ENCODE measurements around the gene GLRX. TPM values are rescaled to one million over a fixed set of nuclear protein-coding genes. Genes with fewer than 3 reads are reported as not detected.
A peak's percentile ranks its signal among the peaks of the same experiment; 100 is the strongest.
"Not testable (repeated sequence)": the region's sequence is repeated elsewhere in the genome, so short reads cannot be mapped to it uniquely, and the experiment has no call there.

GLRX gene
- total and polyA plus RNA-seq, 8 donors: 21.8 to 98.1 (median 28.6) TPM

DNA sequence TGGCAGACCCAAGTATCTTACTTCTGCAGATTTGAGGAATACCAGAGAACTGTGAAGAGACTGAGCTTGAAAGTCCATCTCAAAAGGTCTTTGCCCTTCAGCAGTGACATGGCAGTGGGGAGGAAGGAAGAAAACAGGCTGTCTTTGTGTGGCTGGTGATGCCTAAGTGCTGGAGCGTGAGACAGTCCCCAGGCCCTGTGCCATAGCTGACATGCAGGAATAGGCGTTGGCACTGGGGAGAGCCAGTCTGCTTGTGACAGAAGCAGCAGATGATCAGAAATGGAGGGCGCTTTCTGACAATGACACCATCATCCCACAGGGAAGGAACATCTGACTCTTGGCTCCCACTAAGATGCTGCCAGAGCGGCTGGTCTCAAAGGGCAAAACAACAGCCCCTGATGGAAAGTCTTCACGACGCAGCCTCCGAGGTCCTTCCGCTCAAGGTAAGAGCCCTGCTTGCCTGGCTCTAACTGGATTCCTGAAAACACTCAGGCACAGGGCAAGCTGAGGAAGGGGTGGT, 15.5 kb upstream of the GLRX start:
- Histone ChIP-seq H3K4me3 (no peak overlapping the region), H3K4me1 (peaks cover 28 to 79% of the 10 kb centered on the region in 2 donors), H3K9me3 (no peaks in the 10 kb centered on the region), H3K27ac (no peak overlapping the region), H3K27me3 (no peaks in the 10 kb centered on the region), H3K36me3 (no peaks in the 10 kb centered on the region)
- TF ChIP-seq, protein P1, sequence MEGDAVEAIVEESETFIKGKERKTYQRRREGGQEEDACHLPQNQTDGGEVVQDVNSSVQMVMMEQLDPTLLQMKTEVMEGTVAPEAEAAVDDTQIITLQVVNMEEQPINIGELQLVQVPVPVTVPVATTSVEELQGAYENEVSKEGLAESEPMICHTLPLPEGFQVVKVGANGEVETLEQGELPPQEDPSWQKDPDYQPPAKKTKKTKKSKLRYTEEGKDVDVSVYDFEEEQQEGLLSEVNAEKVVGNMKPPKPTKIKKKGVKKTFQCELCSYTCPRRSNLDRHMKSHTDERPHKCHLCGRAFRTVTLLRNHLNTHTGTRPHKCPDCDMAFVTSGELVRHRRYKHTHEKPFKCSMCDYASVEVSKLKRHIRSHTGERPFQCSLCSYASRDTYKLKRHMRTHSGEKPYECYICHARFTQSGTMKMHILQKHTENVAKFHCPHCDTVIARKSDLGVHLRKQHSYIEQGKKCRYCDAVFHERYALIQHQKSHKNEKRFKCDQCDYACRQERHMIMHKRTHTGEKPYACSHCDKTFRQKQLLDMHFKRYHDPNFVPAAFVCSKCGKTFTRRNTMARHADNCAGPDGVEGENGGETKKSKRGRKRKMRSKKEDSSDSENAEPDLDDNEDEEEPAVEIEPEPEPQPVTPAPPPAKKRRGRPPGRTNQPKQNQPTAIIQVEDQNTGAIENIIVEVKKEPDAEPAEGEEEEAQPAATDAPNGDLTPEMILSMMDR (IDR thresholded peaks at IDR 0.05): no peak
- no peak for DNase-seq
- intact Hi-C loops (cut with DNase I): no loop called here
- ATAC-seq: no peak

DNA sequence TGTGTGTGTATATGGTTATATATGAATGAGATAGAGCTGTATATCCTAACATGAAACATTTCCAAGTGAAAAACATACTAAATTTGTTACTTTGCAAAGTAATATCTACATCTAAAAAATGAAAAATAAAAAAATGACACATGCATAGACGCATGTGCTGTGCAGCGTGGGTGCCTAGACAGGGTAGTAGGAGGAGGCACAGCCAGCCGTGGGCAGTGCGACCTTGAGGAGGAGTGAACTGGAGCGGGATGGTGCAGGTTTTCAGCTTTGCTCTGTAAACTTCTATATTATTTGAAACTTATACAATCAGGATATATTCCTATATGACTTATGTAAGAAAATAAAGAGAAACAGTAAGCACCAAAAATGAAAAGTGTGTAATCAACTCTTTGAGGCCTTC, 15.0 kb upstream of the GLRX start:
- no peak for ATAC-seq
- Histone ChIP-seq H3K4me1 (peaks cover 28 to 77% of the 10 kb centered on the region in 2 donors), H3K27ac (no peak overlapping the region)

DNA sequence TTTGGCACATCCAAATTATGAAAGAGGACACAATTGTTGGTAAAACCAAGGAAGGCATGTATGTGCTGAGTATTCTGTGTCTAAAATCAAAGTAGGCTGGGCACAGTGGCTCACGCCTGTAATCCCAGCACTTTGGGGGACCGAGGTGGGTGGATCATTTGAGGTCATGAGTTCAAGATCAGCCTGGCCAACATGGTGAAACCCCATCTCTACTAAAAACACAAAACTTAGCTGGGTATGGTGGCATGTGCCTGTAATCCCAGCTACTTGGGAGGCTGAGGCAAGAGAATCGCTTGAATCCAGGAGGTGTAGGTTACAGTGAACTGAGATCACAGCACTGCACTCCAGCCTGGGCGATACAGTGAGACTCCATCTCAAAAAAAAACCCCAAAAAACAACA, 14.4 kb upstream of the GLRX start:
- intact Hi-C loops (cut with DNase I): not testable (repeated sequence)
- peak overlapping the region in 1 of 2 donors; percentile 94 for H3K27ac ChIP-seq

More for the DNA sequence above, 15.0 kb upstream of the GLRX start:
- Histone ChIP-seq H3K27me3 (no peaks in the 10 kb centered on the region), H3K4me3 (no peak overlapping the region), H3K36me3 (no peaks in the 10 kb centered on the region), H3K9me3 (no peaks in the 10 kb centered on the region)
- TF ChIP-seq, protein P1 (IDR thresholded peaks at IDR 0.05): no peak
- intact Hi-C loops (cut with DNase I): no loop called here
- no peak for DNase-seq

DNA sequence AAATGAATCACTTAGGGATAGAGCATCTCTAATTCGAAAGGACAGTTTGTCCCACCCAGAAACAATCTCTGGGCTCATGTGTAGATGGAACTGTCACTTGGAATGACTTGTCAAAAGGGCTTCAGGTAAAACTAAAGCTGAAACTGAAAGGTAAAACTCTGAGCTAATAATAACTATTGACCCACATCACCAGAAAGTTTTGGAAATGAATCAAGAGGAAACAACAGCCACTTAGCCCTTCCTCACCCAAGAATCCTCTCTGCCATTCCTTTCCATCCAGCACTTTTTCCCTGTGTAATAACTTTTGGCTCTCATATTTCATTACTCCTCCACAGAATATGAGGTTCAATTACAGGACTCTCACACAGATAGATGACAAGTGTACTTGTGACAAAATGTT, 14.0 kb upstream of the GLRX start:
- Histone ChIP-seq H3K27me3 (no peaks in the 10 kb centered on the region), H3K4me3 (peak overlapping the region in 1 of 2 donors; percentile 52), H3K4me1 (peaks cover 19 to 68% of the 10 kb centered on the region in 2 donors), H3K9me3 (no peaks in the 10 kb centered on the region), H3K36me3 (no peaks in the 10 kb centered on the region), H3K27ac (peak overlapping the region; percentile 93 to 94)
- TF ChIP-seq, protein P1 (IDR thresholded peaks at IDR 0.05): no peak
- ATAC-seq (peak; percentile 7), DNase-seq (no peak)
- intact Hi-C loops (cut with DNase I): no loop called here

More for the DNA sequence above, 14.4 kb upstream of the GLRX start:
- not testable (repeated sequence) for H3K9me3 ChIP-seq, DNase-seq, H3K27me3 ChIP-seq, H3K36me3 ChIP-seq, H3K4me3 ChIP-seq, ATAC-seq
- peaks cover 22 to 72% of the 10 kb centered on the region in 2 donors for H3K4me1 ChIP-seq

DNA sequence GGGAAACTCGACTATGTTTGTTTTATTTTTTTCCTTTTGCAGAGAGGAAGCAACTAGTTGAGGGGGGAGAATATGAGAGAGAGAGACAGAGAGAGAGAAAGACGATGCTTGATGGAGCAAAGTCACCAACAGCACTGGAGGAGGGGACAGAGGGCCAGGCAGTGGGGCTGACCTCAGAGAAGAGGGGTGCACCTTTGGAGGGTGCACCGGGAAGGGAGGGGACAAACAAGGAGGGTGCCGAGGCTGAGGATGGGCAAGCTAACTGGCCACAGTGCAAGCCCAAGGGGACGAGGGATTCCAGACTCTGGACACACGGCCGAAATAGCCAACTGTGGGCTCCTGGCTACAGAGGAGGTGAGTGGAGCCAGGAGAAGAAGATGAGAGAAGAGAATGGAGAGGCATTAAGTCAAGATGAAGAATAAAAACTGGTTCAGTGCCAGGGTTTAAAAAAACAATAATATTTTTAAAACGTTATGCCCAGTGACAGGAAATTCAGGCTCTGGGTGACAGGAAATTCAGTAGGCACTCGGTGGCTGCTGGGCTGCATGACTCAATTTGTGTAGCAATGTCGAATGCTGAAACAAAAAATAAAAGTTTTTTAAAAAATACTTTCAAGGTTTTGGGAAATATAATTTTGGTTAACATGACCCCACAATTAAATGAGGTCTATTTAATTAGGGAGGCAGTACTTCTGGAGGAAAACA, 13.3 kb upstream of the GLRX start:
- Histone ChIP-seq H3K27me3 (no peaks in the 10 kb centered on the region), H3K9me3 (no peaks in the 10 kb centered on the region), H3K36me3 (no peaks in the 10 kb centered on the region), H3K4me3 (peak overlapping the region; percentile 46 to 52), H3K27ac (peak overlapping the region; percentile 93 to 94), H3K4me1 (peaks cover 19 to 61% of the 10 kb centered on the region in 2 donors)
- intact Hi-C loops (cut with DNase I): no loop called here
- TF ChIP-seq, protein P1 (IDR thresholded peaks at IDR 0.05): no peak
- DNase-seq (no peak), ATAC-seq (peak; percentile 5)

All from left lung (tissue), 10 donors.